Activated naive CD4-positive, alpha-beta T cell treated with anti-CD3 and anti-CD28 coated beads, Interleukin-2, amount 10 ng/mL, durations not matched to agents 7 days and 5 days (primary cell): Measurements from ENCODE around the gene POLR3E.

Source experiments
- CTCF ChIA-PET: fragments of 350-600 bp; sonication (Branson Sonifier 250); formaldehyde crosslinking; loops from one replicate; lab custom pipeline; 2021; ENCODE audit warnings: antibody characterized with exemption; lab: Charles Lee
- DNase-seq: peaks from one replicate; pipeline ENCODE4 v3.0.0-alpha.2; 2020
- H3K27ac Mint-ChIP-seq: one replicate; pipeline ENCODE4 v1.8.0; 2021; ENCODE audit warnings: mild to moderate bottlenecking, moderate library complexity, mixed read lengths
- H3K27me3 Mint-ChIP-seq: one replicate; pipeline ENCODE4 v1.8.0; 2021; ENCODE audit warnings: mild to moderate bottlenecking, mixed read lengths
- H3K36me3 Mint-ChIP-seq: one replicate; pipeline ENCODE4 v1.8.0; 2021; ENCODE audit warnings: mixed read lengths
- H3K4me1 Mint-ChIP-seq: one replicate; pipeline ENCODE4 v1.8.0; 2021; ENCODE audit warnings: mixed read lengths
- H3K4me3 Mint-ChIP-seq: one replicate; pipeline ENCODE4 v1.8.0; 2021; ENCODE audit warnings: mild to moderate bottlenecking, moderate library complexity, mixed read lengths
- H3K9me3 Mint-ChIP-seq: one replicate; pipeline ENCODE4 v1.8.0; 2021; ENCODE audit warnings: mixed read lengths

Gene POLR3E

GRCh38 chr16:22324787-22325597 lies 27.8 kb downstream of the POLR3E start:
- H3K27ac Mint-ChIP-seq = peak overlapping the region; percentile 70
- no peak overlapping the region for H3K4me3 Mint-ChIP-seq
- H3K4me1 Mint-ChIP-seq = peaks cover 4% of the 10 kb centered on the region
- CTCF ChIA-PET = interaction anchor here (0.6 kb wide), 1 partner anchor 48 kb away, joined by 3 read pairs; no protein-coding TSS in a partner anchor
- H3K9me3 Mint-ChIP-seq = no peaks in the 10 kb centered on the region
- no peaks in the 10 kb centered on the region for H3K27me3 Mint-ChIP-seq
- H3K36me3 Mint-ChIP-seq = peaks cover 36% of the 10 kb centered on the region
- no peak for DNase-seq

- DNase-seq = no peak
- no peak overlapping the region for H3K4me3 Mint-ChIP-seq
- H3K4me1 Mint-ChIP-seq = peaks cover 9% of the 10 kb centered on the region
- CTCF ChIA-PET = no interaction called here
- no peaks in the 10 kb centered on the region for H3K9me3 Mint-ChIP-seq
- no peak overlapping the region for H3K27ac Mint-ChIP-seq
- no peaks in the 10 kb centered on the region for H3K27me3 Mint-ChIP-seq
- H3K36me3 Mint-ChIP-seq = peaks cover 38% of the 10 kb centered on the region
Measured at GRCh38 chr16:22325598-22326368, 28.6 kb downstream of the POLR3E start.

- Mint-ChIP-seq H3K4me3 (no peak overlapping the region), H3K4me1 (peaks cover 6% of the 10 kb centered on the region)
Measured at GRCh38 chr16:22326369-22326652, 29.1 kb downstream of the POLR3E start.

GRCh38 chr16:22326771-22327445 lies 29.7 kb downstream of the POLR3E start:
- Mint-ChIP-seq H3K4me1 (peaks cover 5% of the 10 kb centered on the region), H3K27me3 (no peaks in the 10 kb centered on the region), H3K27ac (no peak overlapping the region), H3K36me3 (peaks cover 40% of the 10 kb centered on the region), H3K4me3 (no peak overlapping the region), H3K9me3 (no peaks in the 10 kb centered on the region)
- CTCF ChIA-PET = no interaction called here
- no peak for DNase-seq

More at GRCh38 chr16:22326369-22326652, 29.1 kb downstream of the POLR3E start:
- Mint-ChIP-seq H3K36me3 (peaks cover 35% of the 10 kb centered on the region), H3K27ac (no peak overlapping the region), H3K27me3 (no peaks in the 10 kb centered on the region), H3K9me3 (no peaks in the 10 kb centered on the region)
- DNase-seq = no peak
- CTCF ChIA-PET = no interaction called here

GRCh38 chr16:22327446-22327775 lies 30.2 kb downstream of the POLR3E start:
- peaks cover 43% of the 10 kb centered on the region for H3K36me3 Mint-ChIP-seq
- CTCF ChIA-PET = interaction anchor here (1.1 kb wide), 1 partner anchor 27 kb away, joined by 4 read pairs; no protein-coding TSS in a partner anchor
- H3K4me1 Mint-ChIP-seq = peaks cover 5% of the 10 kb centered on the region
- H3K27ac Mint-ChIP-seq = no peak overlapping the region
- H3K4me3 Mint-ChIP-seq = no peak overlapping the region
- H3K27me3 Mint-ChIP-seq = no peaks in the 10 kb centered on the region
- no peaks in the 10 kb centered on the region for H3K9me3 Mint-ChIP-seq
- no peak for DNase-seq

- no peak for DNase-seq
- no peaks in the 10 kb centered on the region for H3K27me3 Mint-ChIP-seq
- CTCF ChIA-PET = interaction anchor here (1.0 to 1.3 kb wide), 3 partner anchors 9 to 1027 kb away, joined by 3 to 6 read pairs (median 4); no protein-coding TSS in a partner anchor
Measured at GRCh38 chr16:22328081-22328725, 31.0 kb downstream of the POLR3E start.

GRCh38 chr16:22329199-22329695 lies 32.0 kb downstream of the POLR3E start:
- no peaks in the 10 kb centered on the region for H3K9me3 Mint-ChIP-seq
- DNase-seq = no peak
- H3K27ac Mint-ChIP-seq = peak overlapping the region; percentile 28
- CTCF ChIA-PET = interaction anchor here (0.9 to 1.3 kb wide), 4 partner anchors 8 to 1028 kb away, joined by 3 to 6 read pairs (median 4); no protein-coding TSS in a partner anchor
- no peak overlapping the region for H3K4me3 Mint-ChIP-seq
- no peaks in the 10 kb centered on the region for H3K27me3 Mint-ChIP-seq
- H3K36me3 Mint-ChIP-seq = peaks cover 51% of the 10 kb centered on the region
- H3K4me1 Mint-ChIP-seq = peaks cover 5% of the 10 kb centered on the region

More at GRCh38 chr16:22328081-22328725, 31.0 kb downstream of the POLR3E start:
- Mint-ChIP-seq H3K36me3 (peaks cover 45% of the 10 kb centered on the region), H3K27ac (no peak overlapping the region), H3K9me3 (no peaks in the 10 kb centered on the region), H3K4me1 (peaks cover 5% of the 10 kb centered on the region), H3K4me3 (no peak overlapping the region)

GRCh38 chr16:22330326-22330725 lies 33.1 kb downstream of the POLR3E start:
- H3K36me3 Mint-ChIP-seq = peaks cover 62% of the 10 kb centered on the region
- CTCF ChIA-PET = interaction anchor here (0.9 kb wide), 1 partner anchor 9 kb away, joined by 4 read pairs; no protein-coding TSS in a partner anchor

GRCh38 chr16:22333457-22333994 lies 36.3 kb downstream of the POLR3E start:
- Mint-ChIP-seq H3K27ac (no peak overlapping the region), H3K36me3 (peaks cover 79% of the 10 kb centered on the region), H3K27me3 (no peaks in the 10 kb centered on the region), H3K9me3 (peaks cover 23% of the 10 kb centered on the region), H3K4me3 (no peak overlapping the region), H3K4me1 (peaks cover 16% of the 10 kb centered on the region)
- CTCF ChIA-PET = no interaction called here
- DNase-seq = no peak

More at GRCh38 chr16:22330326-22330725, 33.1 kb downstream of the POLR3E start:
- H3K27ac Mint-ChIP-seq = peak overlapping the region; percentile 73
- H3K9me3 Mint-ChIP-seq = no peaks in the 10 kb centered on the region
- H3K4me3 Mint-ChIP-seq = no peak overlapping the region
- H3K27me3 Mint-ChIP-seq = no peaks in the 10 kb centered on the region
- H3K4me1 Mint-ChIP-seq = peaks cover 5% of the 10 kb centered on the region
- no peak for DNase-seq

GRCh38 chr16:22335668-22336246 lies 38.5 kb downstream of the POLR3E start:
- peaks cover 83% of the 10 kb centered on the region for H3K36me3 Mint-ChIP-seq
- peaks cover 34% of the 10 kb centered on the region for H3K9me3 Mint-ChIP-seq
- no peak overlapping the region for H3K4me3 Mint-ChIP-seq
- CTCF ChIA-PET = interaction anchor here (0.7 kb wide), 1 partner anchor 20 kb away, joined by 3 read pairs; no protein-coding TSS in a partner anchor
- DNase-seq = no peak
- H3K27ac Mint-ChIP-seq = peak overlapping the region; percentile 55
- H3K4me1 Mint-ChIP-seq = peaks cover 12% of the 10 kb centered on the region
- no peaks in the 10 kb centered on the region for H3K27me3 Mint-ChIP-seq

GRCh38 chr16:22336581-22336980 lies 39.4 kb downstream of the POLR3E start:
- DNase-seq = no peak
- peak overlapping the region; percentile 5 for H3K27ac Mint-ChIP-seq
- H3K4me3 Mint-ChIP-seq = no peak overlapping the region
- no peaks in the 10 kb centered on the region for H3K27me3 Mint-ChIP-seq
- H3K36me3 Mint-ChIP-seq = peaks cover 86% of the 10 kb centered on the region
- peaks cover 12% of the 10 kb centered on the region for H3K4me1 Mint-ChIP-seq
- CTCF ChIA-PET = interaction anchor here (1.2 kb wide), 1 partner anchor 1148 kb away, joined by 4 read pairs; no protein-coding TSS in a partner anchor
- H3K9me3 Mint-ChIP-seq = peaks cover 39% of the 10 kb centered on the region

GRCh38 chr16:22337045-22337444 lies 39.8 kb downstream of the POLR3E start:
- no peak for DNase-seq
- no peak overlapping the region for H3K27ac Mint-ChIP-seq
- H3K4me3 Mint-ChIP-seq = no peak overlapping the region
- peaks cover 86% of the 10 kb centered on the region for H3K36me3 Mint-ChIP-seq
- no peaks in the 10 kb centered on the region for H3K27me3 Mint-ChIP-seq
- H3K9me3 Mint-ChIP-seq = peaks cover 39% of the 10 kb centered on the region
- H3K4me1 Mint-ChIP-seq = peaks cover 14% of the 10 kb centered on the region
- CTCF ChIA-PET = interaction anchor here (1.2 kb wide), 1 partner anchor 1149 kb away, joined by 4 read pairs; no protein-coding TSS in a partner anchor
